Panc1 (cell line): ENCODE data around the gene UBXN2A. TPM values are rescaled to one million over a fixed set of nuclear protein-coding genes. Genes with fewer than 3 reads are reported as not detected.

Experiments
- ATAC-seq: fragments of 200-7000 bp; cut with Tn5 transposase; 2 replicates; pipeline ENCODE4 v1.9.1; 2020; ENCODE audit warnings: mild to moderate bottlenecking, moderate library complexity
- BruUV-seq: library from RNA; stranded (reverse); fragments of 400-500 nt; replicated peaks from 2 replicates; lab custom pipeline; 2021; lab: Mats Ljungman, UMichigan
- CTCF ChIA-PET: fragments of 300-600 bp; sonication (Branson Sonifier 250); formaldehyde crosslinking; loops from one replicate; lab custom pipeline; 2022; ENCODE audit warnings: antibody characterized with exemption; lab: Charles Lee
- POLR2A ChIA-PET: fragments of 300-600 bp; sonication (Branson Sonifier 250); formaldehyde crosslinking; loops from one replicate; lab custom pipeline; 2022; ENCODE audit warnings: antibody characterized with exemption; lab: Charles Lee
- DNase-seq: peaks from one replicate; pipeline ENCODE4 v3.0.0-alpha.2; 2010; ENCODE audit warnings: low read depth, low spot score
- H3K27ac ChIP-seq: 2 replicates; pipeline ENCODE4 v1.5.1; 2011; ENCODE audit warnings: mild to moderate bottlenecking, low read length, inconsistent platforms
- H3K27me3 ChIP-seq: fragments of 200-500 bp; sonication (Bioruptor generic); 2 replicates; pipeline ENCODE4 v1.6.0; 2014; ENCODE audit warnings: low read length, inconsistent platforms; ENCODE audit not compliant: control insufficient read depth, insufficient read depth
- H3K36me3 ChIP-seq: fragments of 200-500 bp; sonication (Bioruptor generic); 2 replicates; pipeline ENCODE4 v1.5.1; 2014; ENCODE audit warnings: inconsistent platforms, mild to moderate bottlenecking, low read length, moderate library complexity; ENCODE audit not compliant: control insufficient read depth, insufficient read depth
- H3K4me1 ChIP-seq: 2 replicates; pipeline ENCODE4 v1.5.1; 2011; ENCODE audit warnings: inconsistent platforms, mild to moderate bottlenecking, low read length, moderate library complexity; ENCODE audit not compliant: control insufficient read depth, insufficient read depth
- H3K4me3 ChIP-seq, 2 experiments: 2 replicates each; pipeline ENCODE4 v1.5.1; 2011 to 2012; ENCODE audit warnings: low read depth in 2 of 2, low read length in 2 of 2, mild to moderate bottlenecking in 2 of 2, inconsistent platforms in 1 of 2, moderate library complexity in 1 of 2
- H3K9me3 ChIP-seq: fragments of 200-500 bp; sonication (Bioruptor generic); 2 replicates; pipeline ENCODE4 v1.5.1; 2014; ENCODE audit warnings: low read depth, mild to moderate bottlenecking, inconsistent platforms, low read length, moderate library complexity; ENCODE audit not compliant: control insufficient read depth, insufficient read depth
- CTCF ChIP-seq: fragments of 450-650 bp; IDR thresholded peaks from 2 replicates; pipeline ENCODE4 v1.5.1; 2017; ENCODE audit warnings: mild to moderate bottlenecking
- POLR2AphosphoS5 ChIP-seq: IDR thresholded peaks from 2 replicates; pipeline ENCODE4 v1.6.1; 2012; ENCODE audit warnings: mild to moderate bottlenecking, low read depth, low read length, moderate library complexity
- REST ChIP-seq, 2 experiments: IDR thresholded peaks; 2 replicates each; pipeline ENCODE4 v1.6.1; 2011 to 2012; ENCODE audit warnings: low read depth in 2 of 2, control low read depth in 1 of 2, low read length in 1 of 2, mild to moderate bottlenecking in 1 of 2, moderate library complexity in 1 of 2; ENCODE audit not compliant: insufficient read depth in 1 of 2
- SIN3A ChIP-seq: IDR thresholded peaks from 2 replicates; pipeline ENCODE4 v1.6.1; 2012; ENCODE audit warnings: low read depth, mild to moderate bottlenecking, low read length, moderate library complexity, borderline replicate concordance; ENCODE audit not compliant: insufficient read depth
- TCF7L2 ChIP-seq: IDR thresholded peaks from 2 replicates; pipeline ENCODE4 v1.6.1; 2011; ENCODE audit warnings: mild to moderate bottlenecking, low read depth, low read length, inconsistent platforms
- in situ Hi-C: cut with HindIII; loops from 2 replicates; pipeline ENCODE4 v1.10.0; 2016; ENCODE audit warnings: low sequenced_read_pairs, low pct_unique_long_range_greater_than_20kb
- intact Hi-C: fragments of 100-400 bp; cut with micrococcal nuclease; formaldehyde crosslinking; loops from one replicate; pipeline ENCODE4 v1.10.0; 2022; ENCODE audit not compliant: unreplicated experiment
- total RNA-seq: library from RNA; stranded (reverse); gene quantifications from one replicate; pipeline ENCODE4 v1.2.1, GENCODE V29; 2021; ENCODE audit not compliant: unreplicated experiment

UBXN2A gene
- total RNA-seq, 1 experiment from 2014 or later, result 23.3 TPM

- DNase-seq, result no peak
- ATAC-seq, result peak; percentile 72
- Histone ChIP-seq H3K27me3 (no peaks in the 10 kb centered on the region), H3K4me1 (peaks cover 30% of the 10 kb centered on the region; the same call in 1 of the 2 replicates), H3K27ac (peak within 1 kb of the TSS; percentile 53), H3K4me3 (peak within 1 kb of the TSS; percentile 61 to 71), H3K36me3 (no peaks in the 10 kb centered on the region), H3K9me3 (no peaks in the 10 kb centered on the region)
- in situ Hi-C loops, result no loop called here
- POLR2A ChIA-PET, result interaction anchor here (0.6 kb wide), 1 partner anchor 1920 kb away, joined by 5 read pairs; no protein-coding TSS in a partner anchor
- intact Hi-C loops, result loop anchor here (10.0 kb wide), 1 partner anchor 125 kb away; the partner anchor contains the start of gene ATAD2B
- peak; percentile 26; the same call in 1 of the 2 replicates for TF ChIP-seq POLR2AphosphoS5
- TF ChIP-seq TCF7L2, result no peak
- 0 out of 2 replicates have a peak, but pooled peaks have one; percentile 51 for TF ChIP-seq SIN3A
- TF ChIP-seq CTCF, result no peak
- TF ChIP-seq REST (IDR thresholded peaks at IDR 0.05; ENCODE audit: insufficient read depth in 1 of 2, low read depth in 2 of 2, low read length in 1 of 2), result no peak
- BruUV-seq, result no TSS peak
- CTCF ChIA-PET, result no interaction called here
Measured at GRCh38 chr2:24049485-24050021, 109.3 kb downstream of the UBXN2A start, which contains the start of gene FKBP1B. Gene FKBP1B, plus strand, starts transcription at chr2:24049741. Its CDS starts 109 bp downstream, at chr2:24049850.

GRCh38 chr2:24050041-24050979 is 110.0 kb downstream of the UBXN2A start:
- ChIA-PET CTCF (interaction anchor here (0.9 kb wide), 1 partner anchor 35 kb away, joined by 3 read pairs; no protein-coding TSS in a partner anchor), POLR2A (no interaction called here)
- Histone ChIP-seq H3K27me3 (no peaks in the 10 kb centered on the region), H3K36me3 (no peaks in the 10 kb centered on the region), H3K4me3 (peak overlapping the region; percentile 61 to 71), H3K27ac (peak overlapping the region; percentile 53), H3K9me3 (no peaks in the 10 kb centered on the region), H3K4me1 (peaks cover 30% of the 10 kb centered on the region; the same call in 1 of the 2 replicates)
- no peak for TF ChIP-seq TCF7L2
- TF ChIP-seq CTCF, result no peak
- TF ChIP-seq POLR2AphosphoS5, result no peak
- TF ChIP-seq REST (IDR thresholded peaks at IDR 0.05; ENCODE audit: insufficient read depth in 1 of 2, low read depth in 2 of 2, low read length in 1 of 2), result no peak
- no peak for TF ChIP-seq SIN3A
- BruUV-seq, result no TSS peak
- ATAC-seq (peak; percentile 25), DNase-seq (no peak)
- intact Hi-C loops, result no loop called here
- in situ Hi-C loops, result no loop called here
